MM.1S (cell line): ENCODE measurements around the gene KIAA0319L.

Experiments
- DNase-seq: peaks from one replicate; pipeline ENCODE4 v3.0.0-alpha.2; 2015
- H2AFZ ChIP-seq: fragments of 300-600 bp; sonication (generic); 2 replicates; pipeline ENCODE4 v1.6.0; 2016; ENCODE audit warnings: antibody characterized with exemption, low read length
- H3F3A ChIP-seq: fragments of 300-600 bp; sonication (generic); 2 replicates; pipeline ENCODE4 v1.6.1; 2016; ENCODE audit warnings: mild to moderate bottlenecking, antibody characterized with exemption, low read length, moderate library complexity, mixed read lengths; ENCODE audit not compliant: insufficient read depth
- H3K27ac ChIP-seq: fragments of 300-600 bp; sonication (generic); 2 replicates; pipeline ENCODE4 v1.5.1; 2016; ENCODE audit warnings: mild to moderate bottlenecking, low read length
- H3K27me3 ChIP-seq: fragments of 300-600 bp; sonication (generic); replicated peaks from 2 replicates; pipeline ENCODE4 v1.6.0; 2016; ENCODE audit warnings: low read length; ENCODE audit not compliant: insufficient read depth
- H3K36me3 ChIP-seq: fragments of 300-600 bp; sonication (generic); replicated peaks from 2 replicates; pipeline ENCODE4 v1.6.1; 2016; ENCODE audit warnings: mild to moderate bottlenecking, low read length, mixed read lengths; ENCODE audit not compliant: insufficient read depth
- H3K4me1 ChIP-seq: fragments of 300-600 bp; sonication (generic); 2 replicates; pipeline ENCODE4 v1.6.1; 2016; ENCODE audit warnings: low read length, mixed read lengths
- H3K4me2 ChIP-seq: fragments of 300-600 bp; sonication (generic); 2 replicates; pipeline ENCODE4 v1.6.0; 2016; ENCODE audit warnings: low read depth, low read length
- H3K4me3 ChIP-seq: fragments of 300-600 bp; sonication (generic); 2 replicates; pipeline ENCODE4 v1.5.1; 2016; ENCODE audit warnings: low read length, mixed read lengths
- H3K79me2 ChIP-seq: fragments of 300-600 bp; sonication (generic); 2 replicates; pipeline ENCODE4 v1.6.1; 2016; ENCODE audit warnings: mixed run types, low read length, mixed read lengths
- H3K9ac ChIP-seq: fragments of 300-600 bp; sonication (generic); 2 replicates; pipeline ENCODE4 v1.6.1; 2016; ENCODE audit warnings: low read length, mixed read lengths
- H3K9me2 ChIP-seq: fragments of 300-600 bp; sonication (generic); replicated peaks from 2 replicates; pipeline ENCODE4 v1.6.1; 2016; ENCODE audit warnings: mild to moderate bottlenecking, low read length, mixed read lengths; ENCODE audit not compliant: insufficient read depth
- H3K9me3 ChIP-seq: fragments of 300-600 bp; sonication (generic); replicated peaks from 2 replicates; pipeline ENCODE4 v1.6.1; 2016; ENCODE audit warnings: mild to moderate bottlenecking, low read length, mixed read lengths; ENCODE audit not compliant: insufficient read depth
- H4K20me1 ChIP-seq: fragments of 300-600 bp; sonication (generic); 2 replicates; pipeline ENCODE4 v1.6.1; 2016; ENCODE audit warnings: mild to moderate bottlenecking, low read length, moderate library complexity, mixed read lengths; ENCODE audit not compliant: insufficient read depth
- CTCF ChIP-seq: fragments of 300-600 bp; sonication (generic); IDR thresholded peaks from 2 replicates; pipeline ENCODE4 v1.5.1; 2016; ENCODE audit warnings: antibody characterized with exemption, low read length, mixed read lengths
- EZH2 ChIP-seq: fragments of 300-600 bp; sonication (generic); optimal IDR thresholded peaks from 2 replicates; pipeline ENCODE3; 2017; ENCODE audit warnings: low read depth, mild to moderate bottlenecking, antibody characterized with exemption, low read length, mixed read lengths
- EZH2phosphoT487 ChIP-seq: fragments of 300-600 bp; sonication (generic); IDR thresholded peaks from 2 replicates; pipeline ENCODE4 v1.6.1; 2018; ENCODE audit warnings: antibody characterized with exemption, low read length

The KIAA0319L gene

GRCh38 chr1:35574125-35574654 lies 17.0 kb upstream of the KIAA0319L start:
- Histone ChIP-seq H3F3A (no peaks in the 10 kb centered on the region), H3K9ac (no peak overlapping the region), H3K27me3 (no peaks in the 10 kb centered on the region), H3K79me2 (no peaks in the 10 kb centered on the region), H4K20me1 (no peaks in the 10 kb centered on the region), H3K27ac (no peak overlapping the region), H3K4me1 (0 out of 2 replicates have a peak, but pooled peaks cover 6% of the 10 kb centered on the region), H3K36me3 (no peaks in the 10 kb centered on the region), H3K9me3 (no peaks in the 10 kb centered on the region), H3K4me3 (no peak overlapping the region), H2AFZ (no peak overlapping the region), H3K9me2 (no peaks in the 10 kb centered on the region), H3K4me2 (no peak overlapping the region)
- no peak for TF ChIP-seq CTCF
- TF ChIP-seq EZH2phosphoT487 = no peak
- no peak for TF ChIP-seq EZH2
- no peak for DNase-seq

- Histone ChIP-seq H3K27ac (no peak within 1 kb of the TSS), H3K4me3 (no peak within 1 kb of the TSS), H3K36me3 (no peaks in the 10 kb centered on the region), H4K20me1 (no peaks in the 10 kb centered on the region), H2AFZ (no peak within 1 kb of the TSS), H3K9me2 (no peaks in the 10 kb centered on the region), H3K4me2 (no peak within 1 kb of the TSS), H3K27me3 (no peaks in the 10 kb centered on the region), H3F3A (no peaks in the 10 kb centered on the region), H3K9me3 (no peaks in the 10 kb centered on the region), H3K4me1 (0 out of 2 replicates have a peak, but pooled peaks cover 6% of the 10 kb centered on the region), H3K79me2 (no peaks in the 10 kb centered on the region), H3K9ac (no peak within 1 kb of the TSS)
- DNase-seq = no peak
- TF ChIP-seq EZH2phosphoT487 = no peak
- TF ChIP-seq EZH2 = no peak
- TF ChIP-seq CTCF = no peak
Measured at GRCh38 chr1:35573198-35574124, 16.3 kb upstream of the KIAA0319L start, which contains the start of gene TFAP2E. Gene TFAP2E, plus strand, starts transcription at chr1:35573314. Its CDS starts 264 bp downstream, at chr1:35573578.

GRCh38 chr1:35572296-35572695 lies 15.1 kb upstream of the KIAA0319L start:
- Histone ChIP-seq H3K4me3 (no peak overlapping the region), H3K4me2 (no peak overlapping the region), H3K36me3 (no peaks in the 10 kb centered on the region), H2AFZ (no peak overlapping the region), H3F3A (no peaks in the 10 kb centered on the region), H3K9me2 (no peaks in the 10 kb centered on the region), H3K4me1 (0 out of 2 replicates have a peak, but pooled peaks cover 3% of the 10 kb centered on the region), H3K27ac (no peak overlapping the region), H3K79me2 (no peaks in the 10 kb centered on the region), H3K9ac (no peak overlapping the region), H3K27me3 (no peaks in the 10 kb centered on the region), H4K20me1 (no peaks in the 10 kb centered on the region), H3K9me3 (no peaks in the 10 kb centered on the region)
- DNase-seq = no peak
- no peak for TF ChIP-seq EZH2
- no peak for TF ChIP-seq EZH2phosphoT487
- TF ChIP-seq CTCF = no peak
